A549 (cell line): Measurements from ENCODE around the gene GJA10.

ENCODE experiments used
- POLR2AphosphoS2 ChIP-seq: conservative IDR thresholded peaks from 2 replicates; pipeline ENCODE4 v1.6.1; 2012; ENCODE audit warnings: low read length, improper control_type of control experiment, inconsistent platforms
- TF ChIP-seq, protein P1 (sequence below): fragments of >200 bp; sonication (Bioruptor Twin); formaldehyde crosslinking; IDR thresholded peaks from 3 replicates; pipeline ENCODE4 v1.5.1; 2016
- TF ChIP-seq, protein P2 (sequence below): fragments of 150-350 bp; IDR thresholded peaks from 2 replicates; pipeline ENCODE4 v1.6.1; 2014; ENCODE audit warnings: low read depth, mild to moderate bottlenecking, low read length

DNA sequence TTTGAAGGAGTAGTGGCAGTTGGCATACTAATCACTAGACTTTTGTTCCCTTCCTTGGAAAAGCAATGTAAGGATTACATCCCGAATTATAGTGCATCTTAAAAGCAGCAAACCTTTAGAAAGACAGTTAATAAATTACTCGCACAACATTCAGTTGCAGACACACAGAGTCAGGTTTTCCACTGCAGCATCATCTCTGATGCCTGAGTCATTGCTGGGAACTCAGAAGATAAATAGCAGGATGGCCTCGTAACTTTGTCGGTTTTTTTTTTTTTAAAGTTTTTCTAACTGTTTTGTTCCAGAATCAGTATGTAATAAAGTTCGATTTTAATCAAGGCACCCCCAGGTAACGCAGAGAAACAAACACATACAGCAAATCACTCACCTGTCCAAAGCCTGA, 34.3 kb downstream of the GJA10 start:
- TF ChIP-seq, protein P1, sequence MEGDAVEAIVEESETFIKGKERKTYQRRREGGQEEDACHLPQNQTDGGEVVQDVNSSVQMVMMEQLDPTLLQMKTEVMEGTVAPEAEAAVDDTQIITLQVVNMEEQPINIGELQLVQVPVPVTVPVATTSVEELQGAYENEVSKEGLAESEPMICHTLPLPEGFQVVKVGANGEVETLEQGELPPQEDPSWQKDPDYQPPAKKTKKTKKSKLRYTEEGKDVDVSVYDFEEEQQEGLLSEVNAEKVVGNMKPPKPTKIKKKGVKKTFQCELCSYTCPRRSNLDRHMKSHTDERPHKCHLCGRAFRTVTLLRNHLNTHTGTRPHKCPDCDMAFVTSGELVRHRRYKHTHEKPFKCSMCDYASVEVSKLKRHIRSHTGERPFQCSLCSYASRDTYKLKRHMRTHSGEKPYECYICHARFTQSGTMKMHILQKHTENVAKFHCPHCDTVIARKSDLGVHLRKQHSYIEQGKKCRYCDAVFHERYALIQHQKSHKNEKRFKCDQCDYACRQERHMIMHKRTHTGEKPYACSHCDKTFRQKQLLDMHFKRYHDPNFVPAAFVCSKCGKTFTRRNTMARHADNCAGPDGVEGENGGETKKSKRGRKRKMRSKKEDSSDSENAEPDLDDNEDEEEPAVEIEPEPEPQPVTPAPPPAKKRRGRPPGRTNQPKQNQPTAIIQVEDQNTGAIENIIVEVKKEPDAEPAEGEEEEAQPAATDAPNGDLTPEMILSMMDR: no peak
- TF ChIP-seq, protein P2, sequence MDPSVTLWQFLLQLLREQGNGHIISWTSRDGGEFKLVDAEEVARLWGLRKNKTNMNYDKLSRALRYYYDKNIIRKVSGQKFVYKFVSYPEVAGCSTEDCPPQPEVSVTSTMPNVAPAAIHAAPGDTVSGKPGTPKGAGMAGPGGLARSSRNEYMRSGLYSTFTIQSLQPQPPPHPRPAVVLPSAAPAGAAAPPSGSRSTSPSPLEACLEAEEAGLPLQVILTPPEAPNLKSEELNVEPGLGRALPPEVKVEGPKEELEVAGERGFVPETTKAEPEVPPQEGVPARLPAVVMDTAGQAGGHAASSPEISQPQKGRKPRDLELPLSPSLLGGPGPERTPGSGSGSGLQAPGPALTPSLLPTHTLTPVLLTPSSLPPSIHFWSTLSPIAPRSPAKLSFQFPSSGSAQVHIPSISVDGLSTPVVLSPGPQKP: no peak
- TF ChIP-seq POLR2AphosphoS2: no peak
